Activated T-cell treated with anti-CD3 and anti-CD28 coated beads, Interleukin-2, amount 50 U/mL, for 4 hours (primary cell): ENCODE measurements around the gene GLS. TPM values are rescaled to one million over a fixed set of nuclear protein-coding genes. Genes with fewer than 3 reads are reported as not detected.
A peak's percentile ranks its signal among the peaks of the same experiment; 100 is the strongest.
"Not testable (repeated sequence)": the region's sequence is repeated elsewhere in the genome, so short reads cannot be mapped to it uniquely, and the experiment has no call there.

Source experiments
- ATAC-seq, 2 donors: fragments of 200-7000 bp; cut with Tn5 transposase; one replicate each; pipeline ENCODE4 v1.10.0; 2021
- DNase-seq: peaks from one replicate; pipeline ENCODE4 v3.0.0-alpha.2; 2020
- H3K27me3 Mint-ChIP-seq: one replicate; pipeline ENCODE4 v1.8.0; 2021; ENCODE audit warnings: low read depth, mixed read lengths
- H3K36me3 Mint-ChIP-seq: one replicate; pipeline ENCODE4 v1.8.0; 2022; ENCODE audit warnings: mixed read lengths; ENCODE audit not compliant: insufficient read depth
- H3K4me1 Mint-ChIP-seq: one replicate; pipeline ENCODE4 v1.8.0; 2021; ENCODE audit warnings: low read depth, mixed read lengths
- H3K4me3 Mint-ChIP-seq: one replicate; pipeline ENCODE4 v1.8.0; 2021; ENCODE audit warnings: mild to moderate bottlenecking, moderate library complexity, mixed read lengths
- H3K9me3 Mint-ChIP-seq: one replicate; pipeline ENCODE4 v1.8.0; 2021; ENCODE audit warnings: mixed read lengths
- total RNA-seq, 3 donors: library from RNA; stranded (reverse); gene quantifications; one replicate each; pipeline ENCODE4 v1.2.1, GENCODE V29; 2021

GLS gene
- total RNA-seq, 3 donors from 2014 or later, result 371 to 409 (median 377) TPM

DNA sequence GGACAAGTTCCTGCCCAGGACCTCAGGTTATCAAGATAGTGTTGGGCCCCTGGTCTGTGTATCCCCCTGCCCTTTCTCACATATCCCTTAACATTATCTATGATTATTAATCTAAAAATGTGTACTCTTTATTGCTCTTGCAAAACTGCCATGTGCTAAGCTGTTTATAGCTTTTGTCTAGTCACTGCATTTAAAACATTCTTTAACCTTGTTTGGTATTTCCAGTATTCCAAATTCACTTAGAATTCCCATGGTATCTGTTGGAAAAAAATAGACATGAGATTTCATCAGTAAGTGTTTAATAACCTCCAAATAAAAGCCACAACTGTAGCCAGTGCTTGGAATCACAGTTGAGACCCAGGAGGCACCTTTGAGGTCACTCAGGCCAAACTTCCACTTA lies 16.2 kb upstream of the GLS start:
- Mint-ChIP-seq H3K36me3 (peaks cover 18% of the 10 kb centered on the region), H3K27me3 (no peaks in the 10 kb centered on the region), H3K9me3 (peaks cover 8% of the 10 kb centered on the region), H3K4me1 (peaks cover 23% of the 10 kb centered on the region), H3K4me3 (no peak overlapping the region)
- DNase-seq, result no peak
- no peak for ATAC-seq

- Mint-ChIP-seq H3K4me1 (peaks cover 22% of the 10 kb centered on the region), H3K4me3 (no peak overlapping the region), H3K27me3 (no peaks in the 10 kb centered on the region), H3K9me3 (peaks cover 3% of the 10 kb centered on the region), H3K36me3 (peaks cover 13% of the 10 kb centered on the region)
- ATAC-seq (no peak), DNase-seq (no peak)
These were observed 13.4 kb upstream of the GLS start for GRCh38 chr2:190867212-190867611.

GRCh38 chr2:190867832-190868231 lies 12.8 kb upstream of the GLS start:
- no peaks in the 10 kb centered on the region for H3K27me3 Mint-ChIP-seq
- no peaks in the 10 kb centered on the region for H3K9me3 Mint-ChIP-seq
- ATAC-seq, result no peak
- peaks cover 13% of the 10 kb centered on the region for H3K36me3 Mint-ChIP-seq
- DNase-seq, result no peak
- no peak overlapping the region for H3K4me3 Mint-ChIP-seq
- H3K4me1 Mint-ChIP-seq, result peaks cover 16% of the 10 kb centered on the region

DNA sequence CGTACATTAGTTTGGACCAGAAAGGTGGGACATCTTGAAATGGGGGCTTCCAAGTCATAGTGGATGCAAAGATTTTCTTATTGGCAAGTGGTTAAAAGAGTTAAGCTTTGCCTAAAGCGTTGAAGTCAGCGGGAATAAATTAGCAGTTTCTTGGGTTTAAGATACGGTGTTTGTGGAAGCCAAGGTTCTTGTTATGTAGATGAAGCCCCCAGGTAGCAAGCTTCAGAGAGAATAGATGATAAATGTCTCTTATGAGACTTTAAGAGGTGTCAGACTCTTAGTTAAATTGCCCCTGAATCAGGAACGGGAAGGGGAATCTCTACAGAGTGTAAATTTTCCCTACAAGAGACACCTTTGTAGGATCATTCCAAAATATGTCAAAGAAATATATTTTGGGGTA lies 10.9 kb upstream of the GLS start:
- H3K4me1 Mint-ChIP-seq, result no peaks in the 10 kb centered on the region
- ATAC-seq, result no peak

DNA sequence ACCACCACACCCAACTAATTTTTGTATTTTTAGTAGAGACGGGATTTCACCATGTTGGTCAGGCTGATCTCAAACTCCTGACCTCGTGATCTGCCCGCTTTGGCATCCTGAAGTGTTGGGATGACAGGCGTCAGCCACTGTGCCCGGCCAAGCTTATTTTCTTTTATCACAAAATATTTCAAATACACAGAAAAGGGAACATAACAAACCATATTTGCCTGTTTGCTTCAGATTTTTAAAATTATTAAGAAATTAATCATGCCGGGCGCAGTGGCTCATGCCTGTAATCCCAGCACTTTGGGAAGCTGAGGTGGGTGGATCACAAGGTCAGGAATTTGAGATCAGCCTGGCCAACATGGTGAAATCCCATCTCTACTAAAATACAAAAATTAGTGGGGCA lies 7.2 kb upstream of the GLS start:
- not testable (repeated sequence) for H3K4me3 Mint-ChIP-seq, H3K36me3 Mint-ChIP-seq, H3K27me3 Mint-ChIP-seq, ATAC-seq, H3K9me3 Mint-ChIP-seq, DNase-seq
- H3K4me1 Mint-ChIP-seq, result peaks cover 22% of the 10 kb centered on the region

More for the DNA sequence above, 10.9 kb upstream of the GLS start:
- H3K9me3 Mint-ChIP-seq, result no peaks in the 10 kb centered on the region
- no peak overlapping the region for H3K4me3 Mint-ChIP-seq
- H3K27me3 Mint-ChIP-seq, result no peaks in the 10 kb centered on the region
- DNase-seq, result no peak
- peaks cover 13% of the 10 kb centered on the region for H3K36me3 Mint-ChIP-seq

DNA sequence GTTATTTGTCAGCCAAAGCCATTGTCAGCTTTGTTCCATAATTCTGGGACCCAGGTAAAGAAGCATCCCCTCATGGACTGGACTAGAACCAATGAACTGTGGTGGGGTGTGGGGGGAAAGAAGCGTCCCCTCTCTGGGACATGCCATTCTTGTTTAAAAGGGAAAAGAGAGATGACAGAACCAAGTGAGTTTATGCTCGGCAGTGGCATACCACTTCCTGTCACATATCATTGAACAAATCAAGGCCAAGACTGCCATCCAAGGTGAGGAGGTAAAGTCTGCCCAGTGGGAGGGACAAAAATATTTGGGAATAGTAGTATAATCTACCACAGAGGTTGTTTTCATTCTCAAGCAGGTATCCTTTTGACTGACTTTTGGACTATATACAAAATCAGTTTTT lies 4.7 kb upstream of the GLS start:
- ATAC-seq (no peak), DNase-seq (no peak)
- peaks cover 31% of the 10 kb centered on the region for H3K4me1 Mint-ChIP-seq
- no peaks in the 10 kb centered on the region for H3K36me3 Mint-ChIP-seq
- H3K27me3 Mint-ChIP-seq, result no peaks in the 10 kb centered on the region
- peak overlapping the region; percentile 24 for H3K4me3 Mint-ChIP-seq
- H3K9me3 Mint-ChIP-seq, result no peaks in the 10 kb centered on the region

- Mint-ChIP-seq H3K4me3 (no peak overlapping the region), H3K4me1 (peaks cover 31% of the 10 kb centered on the region), H3K36me3 (no peaks in the 10 kb centered on the region), H3K27me3 (no peaks in the 10 kb centered on the region), H3K9me3 (no peaks in the 10 kb centered on the region)
- no peak for ATAC-seq
- DNase-seq, result no peak
These were observed 4.0 kb upstream of the GLS start for GRCh38 chr2:190876631-190877030.

DNA sequence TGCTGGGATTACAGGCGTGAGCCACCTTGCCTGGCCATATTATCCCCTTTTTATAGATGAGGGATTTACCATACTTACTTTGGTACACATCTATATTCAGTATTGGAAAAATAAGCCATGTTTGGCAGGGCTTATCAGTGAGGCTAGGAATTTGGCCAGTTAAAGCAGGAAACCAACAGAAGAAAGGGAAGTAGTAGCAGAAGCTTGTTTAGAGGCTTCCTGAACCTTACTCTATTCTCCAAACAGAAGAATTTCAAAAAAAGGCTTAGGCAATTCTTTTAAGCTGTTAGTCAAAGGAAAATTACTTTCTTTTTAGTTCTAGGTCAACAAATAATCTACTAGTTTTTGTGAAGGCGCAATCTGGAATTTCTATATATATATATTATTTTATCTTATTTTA lies 3.2 kb upstream of the GLS start:
- DNase-seq (no peak), ATAC-seq (no peak)
- Mint-ChIP-seq H3K4me3 (no peak overlapping the region), H3K27me3 (no peaks in the 10 kb centered on the region), H3K9me3 (no peaks in the 10 kb centered on the region), H3K4me1 (peaks cover 31% of the 10 kb centered on the region), H3K36me3 (peaks cover under 1% of the 10 kb centered on the region)

- DNase-seq (peak; percentile 49), ATAC-seq (peak; percentile 4 to 5)
- peaks cover 40% of the 10 kb centered on the region for H3K4me1 Mint-ChIP-seq
- peak overlapping the region; percentile 96 for H3K4me3 Mint-ChIP-seq
- peaks cover 21% of the 10 kb centered on the region for H3K36me3 Mint-ChIP-seq
- no peaks in the 10 kb centered on the region for H3K27me3 Mint-ChIP-seq
- H3K9me3 Mint-ChIP-seq, result no peaks in the 10 kb centered on the region
These were observed 895 bp upstream of the GLS start for GRCh38 chr2:190879474-190880377.

DNA sequence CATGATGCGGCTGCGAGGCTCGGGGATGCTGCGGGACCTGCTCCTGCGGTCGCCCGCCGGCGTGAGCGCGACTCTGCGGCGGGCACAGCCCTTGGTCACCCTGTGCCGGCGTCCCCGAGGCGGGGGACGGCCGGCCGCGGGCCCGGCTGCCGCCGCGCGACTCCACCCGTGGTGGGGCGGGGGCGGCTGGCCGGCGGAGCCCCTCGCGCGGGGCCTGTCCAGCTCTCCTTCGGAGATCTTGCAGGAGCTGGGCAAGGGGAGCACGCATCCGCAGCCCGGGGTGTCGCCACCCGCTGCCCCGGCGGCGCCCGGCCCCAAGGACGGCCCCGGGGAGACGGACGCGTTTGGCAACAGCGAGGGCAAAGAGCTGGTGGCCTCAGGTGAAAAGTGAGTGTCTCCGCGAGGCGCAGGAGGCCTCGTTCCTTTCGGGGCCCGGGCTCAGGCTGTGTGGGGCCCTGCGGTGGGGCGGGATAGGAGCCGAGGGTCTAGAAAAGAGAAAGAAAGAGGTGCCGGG lies 520 bp downstream of the GLS start:
- Mint-ChIP-seq H3K4me3 (peak overlapping the region; percentile 96), H3K9me3 (no peaks in the 10 kb centered on the region), H3K36me3 (peaks cover 25% of the 10 kb centered on the region), H3K4me1 (peaks cover 43% of the 10 kb centered on the region), H3K27me3 (no peaks in the 10 kb centered on the region)
- DNase-seq (no peak), ATAC-seq (no peak)

- Mint-ChIP-seq H3K36me3 (peaks cover 25% of the 10 kb centered on the region), H3K4me3 (peak overlapping the region; percentile 88), H3K4me1 (peaks cover 46% of the 10 kb centered on the region), H3K27me3 (no peaks in the 10 kb centered on the region), H3K9me3 (no peaks in the 10 kb centered on the region)
- peak; percentile 66 for DNase-seq
- ATAC-seq, result peak; percentile 44 to 53
These were observed 1.2 kb downstream of the GLS start for GRCh38 chr2:190881598-190882410.

GRCh38 chr2:190882411-190882766 lies 1.8 kb downstream of the GLS start:
- DNase-seq (no peak), ATAC-seq (peak in 1 of 2 donors; percentile 2)
- Mint-ChIP-seq H3K9me3 (no peaks in the 10 kb centered on the region), H3K4me1 (peaks cover 42% of the 10 kb centered on the region), H3K36me3 (peaks cover 25% of the 10 kb centered on the region), H3K27me3 (no peaks in the 10 kb centered on the region), H3K4me3 (peak overlapping the region; percentile 88)

DNA sequence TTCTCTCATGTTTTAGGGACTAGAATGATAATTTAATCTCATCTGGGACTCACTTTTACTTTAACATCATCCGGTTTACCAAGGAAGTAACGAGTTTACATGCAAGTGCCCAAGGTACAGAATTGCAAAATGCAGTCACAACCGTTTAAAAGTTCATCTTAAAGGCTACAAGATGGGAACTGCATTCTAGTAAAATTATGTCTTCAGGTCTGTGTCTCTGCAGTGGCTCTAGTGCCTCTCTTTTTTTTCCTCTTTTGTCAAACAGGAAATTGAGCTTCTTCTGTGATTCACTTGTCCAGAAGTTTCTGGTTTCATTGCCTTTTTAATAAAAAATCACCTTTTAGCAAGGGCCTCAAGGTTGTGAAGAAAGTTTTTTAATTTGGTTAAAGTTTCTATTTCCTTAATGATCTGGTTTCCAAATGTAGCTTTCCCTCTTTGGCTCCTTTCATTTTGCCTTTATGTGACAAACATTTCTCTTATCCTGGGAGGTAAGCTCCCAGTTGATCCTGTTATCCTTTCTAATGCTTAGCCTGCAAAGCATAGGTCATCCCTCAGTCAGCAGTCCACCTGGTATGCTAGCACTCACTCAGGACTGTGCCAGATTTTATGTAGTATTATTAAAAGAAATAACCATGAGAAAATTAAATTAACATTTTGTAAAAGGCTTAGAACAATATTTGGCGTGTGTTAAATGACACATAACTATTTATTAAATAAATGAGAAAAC lies 2.4 kb downstream of the GLS start:
- ATAC-seq (no peak), DNase-seq (no peak)
- Mint-ChIP-seq H3K9me3 (no peaks in the 10 kb centered on the region), H3K36me3 (peaks cover 26% of the 10 kb centered on the region), H3K4me3 (peak overlapping the region; percentile 88), H3K4me1 (peaks cover 44% of the 10 kb centered on the region), H3K27me3 (no peaks in the 10 kb centered on the region)

DNA sequence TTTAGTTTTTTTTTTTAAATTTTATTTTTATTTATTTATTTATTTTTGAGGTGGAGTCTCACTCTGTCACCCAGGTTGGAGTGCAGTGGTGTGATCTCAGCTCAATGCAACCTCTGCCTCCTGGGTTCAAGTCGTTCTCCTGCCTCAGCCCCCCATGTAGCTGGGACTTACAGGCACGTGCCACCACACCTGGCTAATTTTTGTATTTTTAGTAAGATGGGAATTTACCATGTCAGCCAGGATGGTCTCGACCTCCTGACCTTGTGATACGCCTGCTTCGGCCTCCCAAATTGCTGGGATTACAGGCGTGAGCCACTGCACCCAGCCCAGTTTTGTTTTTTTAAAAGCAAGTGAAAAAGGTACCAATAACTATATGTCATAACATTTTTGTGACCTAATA lies 5.2 kb downstream of the GLS start:
- Mint-ChIP-seq H3K4me3 (peak overlapping the region; percentile 67), H3K4me1 (peaks cover 57% of the 10 kb centered on the region), H3K36me3 (peaks cover 39% of the 10 kb centered on the region)
- H3K27me3 Mint-ChIP-seq, H3K9me3 Mint-ChIP-seq, DNase-seq, ATAC-seq: not testable (repeated sequence)
